Choroid plexus epithelial cell (primary cell): ENCODE data around the gene ATF6B.

Source experiments
- DNase-seq: peaks from one replicate; pipeline ENCODE4 v3.0.0-alpha.2; 2010; ENCODE audit warnings: low read depth
- H3K4me3 ChIP-seq: 2 replicates; pipeline ENCODE4 v1.5.1; 2011; ENCODE audit warnings: low read depth, mild to moderate bottlenecking, control low read depth, low read length, moderate library complexity
- TF ChIP-seq, protein P1 (sequence below): conservative IDR thresholded peaks from 2 replicates; pipeline ENCODE4 v1.5.1; 2011; ENCODE audit warnings: low read depth, mild to moderate bottlenecking, control low read depth, inconsistent platforms, low read length, moderate library complexity

Gene ATF6B

DNA sequence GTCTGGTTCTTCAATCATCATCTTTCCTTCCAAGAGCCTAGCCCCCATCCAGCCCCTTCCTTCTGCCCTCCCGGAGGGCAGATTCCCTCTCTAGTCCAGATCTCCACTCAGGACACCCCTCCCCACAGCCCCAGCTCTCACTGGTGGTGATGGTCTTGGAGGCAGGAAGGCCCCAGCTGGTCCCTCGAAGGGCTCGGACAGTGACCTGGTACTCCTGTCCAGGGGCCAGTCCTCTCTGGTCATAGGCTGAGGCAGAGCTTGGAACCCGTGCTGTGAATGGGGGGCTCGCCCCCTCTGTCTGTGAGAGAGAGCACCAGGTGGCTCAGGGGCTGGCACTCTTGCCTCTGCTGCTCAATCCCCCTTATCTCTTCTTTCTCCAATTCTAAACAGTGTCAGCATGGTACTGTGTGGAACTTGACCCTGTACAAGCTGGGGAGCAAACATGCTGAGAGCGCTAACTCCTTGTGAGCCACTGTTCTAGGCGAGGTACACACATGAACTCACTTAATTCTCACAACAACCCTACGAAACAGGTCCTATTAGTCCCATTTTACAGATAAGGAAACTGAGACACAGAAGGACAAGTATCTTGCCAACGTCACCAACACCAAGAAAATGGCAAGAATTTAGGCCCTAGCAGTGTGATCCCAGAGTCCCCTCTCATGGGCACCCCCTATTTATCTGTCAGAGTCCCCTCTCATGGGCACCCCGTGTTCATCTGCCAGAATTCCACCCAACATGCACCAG lies 38.8 kb downstream of the ATF6B start:
- no peak overlapping the region for H3K4me3 ChIP-seq
- TF ChIP-seq, protein P1, sequence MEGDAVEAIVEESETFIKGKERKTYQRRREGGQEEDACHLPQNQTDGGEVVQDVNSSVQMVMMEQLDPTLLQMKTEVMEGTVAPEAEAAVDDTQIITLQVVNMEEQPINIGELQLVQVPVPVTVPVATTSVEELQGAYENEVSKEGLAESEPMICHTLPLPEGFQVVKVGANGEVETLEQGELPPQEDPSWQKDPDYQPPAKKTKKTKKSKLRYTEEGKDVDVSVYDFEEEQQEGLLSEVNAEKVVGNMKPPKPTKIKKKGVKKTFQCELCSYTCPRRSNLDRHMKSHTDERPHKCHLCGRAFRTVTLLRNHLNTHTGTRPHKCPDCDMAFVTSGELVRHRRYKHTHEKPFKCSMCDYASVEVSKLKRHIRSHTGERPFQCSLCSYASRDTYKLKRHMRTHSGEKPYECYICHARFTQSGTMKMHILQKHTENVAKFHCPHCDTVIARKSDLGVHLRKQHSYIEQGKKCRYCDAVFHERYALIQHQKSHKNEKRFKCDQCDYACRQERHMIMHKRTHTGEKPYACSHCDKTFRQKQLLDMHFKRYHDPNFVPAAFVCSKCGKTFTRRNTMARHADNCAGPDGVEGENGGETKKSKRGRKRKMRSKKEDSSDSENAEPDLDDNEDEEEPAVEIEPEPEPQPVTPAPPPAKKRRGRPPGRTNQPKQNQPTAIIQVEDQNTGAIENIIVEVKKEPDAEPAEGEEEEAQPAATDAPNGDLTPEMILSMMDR = no peak
- no peak for DNase-seq

DNA sequence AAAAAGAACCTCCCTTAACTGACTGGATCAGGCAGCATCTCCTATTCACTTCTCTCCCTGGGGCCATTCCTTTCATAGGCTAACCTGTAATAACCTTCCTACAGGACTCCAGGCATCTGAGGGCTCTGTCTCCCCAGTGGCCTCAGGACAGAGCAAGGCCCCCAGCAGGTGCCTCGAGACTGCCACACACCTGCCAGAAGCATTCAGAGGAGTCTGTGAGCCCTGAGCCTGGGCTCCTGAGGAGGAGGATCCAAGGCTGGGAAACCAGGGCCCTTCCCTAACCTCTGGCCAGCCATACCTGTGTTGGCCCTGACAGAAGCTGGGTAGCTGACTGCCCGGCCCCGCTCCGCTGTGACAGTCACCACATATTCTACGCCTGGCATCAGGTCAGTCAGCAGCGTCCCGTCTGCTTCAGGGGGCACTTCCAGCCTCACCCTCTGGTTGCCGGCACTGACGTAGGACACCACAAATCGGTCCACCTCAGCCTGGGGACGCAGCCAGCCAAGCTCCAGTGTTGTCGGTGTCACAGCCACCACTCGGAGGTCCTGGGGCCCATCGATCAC lies 39.5 kb downstream of the ATF6B start:
- no peak overlapping the region for H3K4me3 ChIP-seq
- TF ChIP-seq, protein P1 = no peak
- no peak for DNase-seq

DNA sequence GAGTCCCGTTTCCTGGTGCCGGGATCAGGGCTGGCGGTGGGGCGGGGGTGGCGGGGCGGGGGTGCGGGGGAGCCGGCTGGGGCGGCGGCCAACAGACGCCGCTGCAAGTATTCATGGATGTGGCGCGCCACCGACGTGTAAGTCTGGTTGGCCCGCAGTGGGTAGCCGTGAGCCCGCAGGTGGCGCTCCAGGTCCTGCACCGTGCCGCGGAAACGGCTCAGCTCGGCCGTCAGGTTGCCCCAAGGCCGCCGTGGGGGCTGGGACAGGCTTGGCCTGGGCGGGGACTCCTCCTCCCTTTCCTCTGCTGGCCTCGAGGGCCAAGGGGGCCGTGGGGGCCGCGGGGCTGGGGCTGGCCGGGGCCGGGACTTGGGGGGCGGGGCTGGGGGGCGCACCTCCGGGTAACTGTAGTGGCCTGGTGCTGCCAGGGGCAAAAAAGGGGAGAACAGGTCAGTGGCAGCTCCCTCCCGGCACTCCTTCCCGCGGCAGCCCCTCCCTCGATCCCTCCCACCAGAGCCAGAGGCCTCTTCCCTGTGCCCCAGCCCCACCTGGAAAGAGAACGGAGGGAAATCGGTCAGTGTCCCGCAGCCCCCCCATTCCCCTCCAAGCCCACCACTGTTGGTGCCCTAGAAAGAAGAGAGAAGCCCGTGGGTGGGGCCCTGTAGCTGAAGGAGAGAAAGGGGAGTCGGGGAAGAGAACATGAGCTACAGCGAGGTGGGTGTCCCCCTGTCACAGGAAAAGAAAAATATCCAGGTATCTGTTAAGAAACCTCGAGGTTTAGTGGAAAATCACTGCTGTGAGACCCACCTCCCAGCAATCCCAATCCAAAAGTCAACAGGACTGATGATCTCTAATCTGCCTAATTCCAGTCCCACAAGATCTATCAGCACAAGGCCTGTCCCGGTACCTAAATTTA lies 40.2 kb downstream of the ATF6B start:
- H3K4me3 ChIP-seq = no peak overlapping the region
- TF ChIP-seq, protein P1 = peak; percentile 67
- DNase-seq = peak; percentile 85

DNA sequence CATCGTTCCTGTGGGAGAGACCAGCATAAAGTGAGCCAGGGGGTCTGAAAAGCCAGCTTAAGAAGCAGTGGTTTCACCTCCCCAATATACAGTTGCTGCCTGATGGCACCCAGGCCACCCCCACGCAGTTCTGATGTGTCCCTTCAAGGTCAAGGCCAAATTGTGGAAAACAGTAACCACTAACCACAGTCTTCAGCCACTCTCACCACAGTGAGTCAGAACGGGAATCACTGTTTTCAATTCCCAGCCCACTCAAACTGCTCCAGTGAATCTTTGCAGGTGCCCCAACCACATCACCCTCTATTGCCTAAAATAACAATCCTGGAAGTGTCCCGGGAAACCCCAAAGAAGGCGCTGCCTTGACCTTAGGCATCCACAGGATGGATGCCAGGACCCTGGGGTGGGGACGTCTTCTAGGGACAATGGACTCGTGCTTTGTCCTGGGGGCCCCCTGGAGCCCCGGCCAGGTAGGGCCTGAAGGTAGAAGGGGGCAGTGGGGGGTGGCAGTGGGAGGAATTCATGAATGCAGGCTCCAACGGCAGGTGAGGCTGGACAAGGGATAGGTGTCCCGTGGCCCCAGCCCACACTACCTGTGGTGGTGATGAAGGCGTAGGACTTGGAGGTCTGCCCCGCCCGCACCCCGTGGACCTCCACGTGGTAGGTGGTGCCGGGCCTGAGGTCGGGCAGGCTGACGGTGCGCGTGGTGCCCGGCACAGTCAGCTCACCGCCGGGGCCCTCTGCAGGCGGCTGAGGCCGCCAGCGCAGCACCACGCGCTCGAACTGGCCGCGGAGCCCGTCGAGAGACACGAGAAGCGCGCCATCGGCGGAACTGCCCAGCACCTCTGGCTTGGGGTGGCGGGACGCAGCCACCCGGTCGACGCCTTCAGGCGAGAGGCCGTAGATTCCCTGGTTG lies 41.1 kb downstream of the ATF6B start:
- TF ChIP-seq, protein P1 = no peak
- H3K4me3 ChIP-seq = no peak overlapping the region
- DNase-seq = peak; percentile 61

DNA sequence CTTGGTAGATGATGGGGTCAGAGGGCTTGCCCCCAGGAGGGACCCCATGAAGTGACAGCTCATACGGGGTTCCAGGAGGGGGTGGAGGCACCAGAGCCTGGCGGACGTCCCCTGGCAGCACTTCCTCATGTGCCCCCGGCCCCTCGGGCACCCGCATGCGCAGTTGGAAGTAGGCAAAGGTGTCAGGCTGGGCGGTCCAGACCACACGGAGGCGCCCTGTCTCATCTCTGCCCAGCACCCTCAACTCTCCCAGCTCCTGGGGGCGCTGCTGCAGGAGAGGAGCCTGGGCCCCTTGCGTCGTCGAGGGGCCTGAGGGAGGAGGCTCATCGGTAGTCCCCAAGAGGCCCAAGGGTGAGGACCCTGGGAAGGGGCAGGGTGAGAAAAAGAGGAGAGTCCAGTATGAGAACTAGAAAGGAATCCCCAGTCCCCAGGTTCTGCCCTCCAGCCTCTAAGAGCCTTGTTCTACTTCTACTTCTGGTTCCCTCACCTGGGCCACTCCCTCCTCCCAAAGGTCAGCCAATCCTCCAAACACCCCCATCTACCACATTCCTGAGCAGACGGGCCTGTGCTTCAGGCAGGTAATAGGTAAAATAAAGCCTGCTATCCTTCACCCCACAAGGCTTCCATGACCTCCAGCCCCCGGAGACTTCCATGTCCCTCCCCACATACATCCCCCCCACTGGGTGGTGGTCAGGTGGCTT lies 42.1 kb downstream of the ATF6B start:
- no peak overlapping the region for H3K4me3 ChIP-seq
- TF ChIP-seq, protein P1 = peak; percentile 8
- no peak for DNase-seq

DNA sequence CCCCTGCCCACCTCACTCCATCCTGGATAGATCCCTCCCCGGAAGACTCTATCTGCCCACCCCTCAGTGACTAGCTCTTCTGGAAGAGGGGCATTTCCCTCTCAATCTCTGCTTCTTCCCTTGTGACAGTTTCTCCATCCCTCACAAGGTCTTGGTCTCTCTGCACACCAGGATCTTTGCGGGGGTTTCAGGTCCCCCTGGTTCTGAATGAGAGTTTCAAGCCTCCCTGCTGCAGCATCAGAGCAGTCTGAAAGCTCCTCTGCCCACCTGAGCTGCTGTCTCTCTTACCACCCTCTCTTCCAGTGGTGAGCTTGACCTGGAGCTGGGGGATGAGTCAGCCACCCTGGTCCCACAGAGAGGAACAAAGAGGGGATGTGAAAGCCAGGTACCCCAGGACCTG lies 43.3 kb downstream of the ATF6B start:
- DNase-seq = no peak
- TF ChIP-seq, protein P1 = no peak
- H3K4me3 ChIP-seq = no peak overlapping the region
